Skin of body (tissue), 3 donors: Measurements from ENCODE around the gene SLC39A13. TPM values are rescaled to one million over a fixed set of nuclear protein-coding genes. Genes with fewer than 3 reads are reported as not detected.

Experiments
- DNase-seq: peaks from one replicate; lab custom pipeline; 2025; lab: John Stamatoyannopoulos, UW
- small RNA-seq: library from RNA; depleted of rRNA; stranded (forward); fragments of <200 nt; gene quantifications from one replicate; pipeline ENCODE3, GENCODE V24; 2014; ENCODE audit warnings: low replicate concordance
- total RNA-seq: library from RNA; depleted of rRNA; stranded (reverse); fragments of >200 nt; gene quantifications from one replicate; pipeline ENCODE4 v1.2.3, GENCODE V29; 2014

Gene SLC39A13
- total RNA-seq, 1 donor from 2014 or later = 22.2 TPM

GRCh38 chr11:47451990-47452389 is 43.6 kb downstream of the SLC39A13 start:
- no peak for DNase-seq

DNA sequence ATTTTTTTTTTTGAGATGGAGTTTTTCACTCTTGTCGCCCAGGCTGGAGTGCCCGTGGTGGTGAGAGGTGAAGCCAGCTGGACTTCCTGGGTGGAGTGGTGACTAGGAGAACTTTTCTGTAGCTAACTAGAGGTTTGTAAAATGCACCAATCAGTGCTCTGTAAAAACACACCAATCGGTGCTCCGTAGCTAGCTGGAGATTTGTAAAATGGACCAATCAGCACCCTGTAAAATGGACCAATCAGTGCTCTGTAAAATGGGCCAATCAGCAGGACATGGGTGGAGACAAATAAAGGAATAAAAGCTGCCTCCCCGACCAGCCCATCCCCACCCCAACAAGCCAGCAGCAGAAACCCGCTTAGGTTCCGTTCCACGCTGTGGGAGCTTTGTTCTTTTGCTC is 45.0 kb downstream of the SLC39A13 start:
- DNase-seq = no peak

DNA sequence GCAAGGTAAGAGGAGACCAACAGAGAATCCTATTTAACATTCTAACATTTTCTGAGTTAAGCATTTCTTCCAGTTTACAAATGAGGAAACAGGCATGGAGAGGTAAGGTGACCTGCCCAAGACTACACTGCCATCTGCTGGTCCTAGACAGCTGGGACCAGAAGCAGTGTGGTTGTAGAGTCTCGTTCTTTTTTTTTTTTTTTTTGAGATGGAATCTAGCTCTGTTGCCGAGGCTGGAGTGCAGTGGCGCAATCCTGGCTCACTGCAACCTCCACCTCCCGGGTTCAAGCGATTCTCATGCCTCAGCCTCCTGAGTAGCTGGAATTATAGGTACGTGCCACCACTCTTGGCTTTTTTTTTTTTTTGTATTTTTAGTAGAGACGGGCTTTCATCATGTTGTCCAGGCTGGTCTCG is 45.9 kb downstream of the SLC39A13 start:
- DNase-seq = peak; percentile 29

DNA sequence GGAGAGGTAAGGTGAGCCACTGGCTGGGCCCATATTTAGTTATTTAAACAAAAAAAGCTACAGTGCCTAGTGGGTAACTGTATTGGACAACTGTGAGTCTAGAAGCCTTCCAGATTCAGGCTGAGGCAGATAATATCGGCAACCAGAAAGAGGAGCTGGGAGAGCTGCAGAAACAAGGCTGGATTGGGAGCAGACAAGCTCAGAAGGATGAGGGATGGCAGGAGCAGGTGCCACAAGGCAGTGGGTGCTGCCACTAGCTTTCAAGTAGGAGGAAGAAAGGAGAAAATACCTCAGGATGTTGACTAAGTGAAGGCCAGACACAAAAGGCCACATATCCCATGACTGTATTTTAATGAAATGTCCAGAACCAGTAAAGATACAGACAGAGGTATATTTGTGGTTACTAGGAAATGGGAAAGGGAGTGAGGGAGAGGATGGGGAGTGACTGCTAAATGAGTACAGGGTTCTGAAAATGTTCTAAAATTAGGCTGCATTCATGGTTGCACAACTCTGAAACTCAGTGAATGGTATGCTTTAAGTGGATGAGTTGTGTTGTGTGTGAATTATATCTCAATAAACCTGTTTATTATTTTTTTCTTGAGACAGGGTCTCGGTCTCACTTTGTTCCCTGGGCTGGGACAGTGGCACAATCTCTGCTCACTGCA is 52.3 kb downstream of the SLC39A13 start:
- DNase-seq = no peak

DNA sequence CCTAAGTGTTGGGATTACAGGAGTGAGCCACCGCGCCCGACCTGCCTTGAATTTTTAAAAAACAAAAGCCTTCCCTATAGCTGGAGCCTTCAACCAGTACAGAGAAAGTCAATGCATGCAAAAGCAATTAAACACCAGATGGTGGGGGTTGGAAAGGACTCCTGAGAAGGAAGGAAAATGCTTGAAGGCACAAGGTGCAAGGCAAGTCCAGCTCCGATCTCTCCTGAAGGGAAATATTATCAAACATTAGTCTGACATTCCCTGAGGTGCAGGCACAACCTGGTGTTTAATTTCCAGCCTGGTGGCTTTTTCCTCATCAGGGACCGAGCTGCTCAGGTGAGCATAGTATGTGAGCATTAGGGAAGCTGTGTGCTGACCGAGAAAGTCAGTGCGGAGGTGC is 53.5 kb downstream of the SLC39A13 start:
- DNase-seq = no peak

- DNase-seq = no peak
These were observed 56.1 kb downstream of the SLC39A13 start for GRCh38 chr11:47464483-47464882.

Small RNAs within 50 kb of the gene (small RNA-seq; reads per million reads assigned to genes)
- gene MIR4487 = not detected

Other genes starting within 250 kb of the SLC39A13 start
- gene ARFGAP2, start 231.7 kb upstream of the SLC39A13 start, total RNA-seq = 85.1 TPM
- gene PACSIN3, start 222.2 kb upstream of the SLC39A13 start, total RNA-seq = 33.6 TPM
- gene DDB2, start 193.6 kb upstream of the SLC39A13 start, total RNA-seq = 20.6 TPM
- gene ACP2, start 159.8 kb upstream of the SLC39A13 start, total RNA-seq = 18.8 TPM
- 34.4 TPM for gene NR1H3, start 150.6 kb upstream of the SLC39A13 start, total RNA-seq
- 28.8 TPM for gene MADD, start 138.5 kb upstream of the SLC39A13 start, total RNA-seq
- 0.30 TPM for gene MYBPC3, start 55.9 kb upstream of the SLC39A13 start, total RNA-seq
- gene SPI1, start 30.0 kb upstream of the SLC39A13 start, total RNA-seq = 7.5 TPM
- gene PSMC3, start 17.8 kb downstream of the SLC39A13 start, total RNA-seq = 79.6 TPM
- gene RAPSN, start 40.5 kb downstream of the SLC39A13 start, total RNA-seq = 2.5 TPM
- 102 TPM for gene CELF1, start 144.5 kb downstream of the SLC39A13 start, total RNA-seq
- gene PTPMT1, start 157.0 kb downstream of the SLC39A13 start, total RNA-seq = 26.9 TPM
- 15.7 TPM for gene KBTBD4, start 170.4 kb downstream of the SLC39A13 start, total RNA-seq
- gene NDUFS3, start 170.5 kb downstream of the SLC39A13 start, total RNA-seq = 44.2 TPM
- gene FAM180B, start 178.1 kb downstream of the SLC39A13 start, total RNA-seq = 0.99 TPM
- gene C1QTNF4, start 185.8 kb downstream of the SLC39A13 start, total RNA-seq = 1.3 TPM
- 34.4 TPM for gene MTCH2, start 234.0 kb downstream of the SLC39A13 start, total RNA-seq